ENCODE measurements around the gene ARHGEF17. TPM values are rescaled to one million over a fixed set of nuclear protein-coding genes. Genes with fewer than 3 reads are reported as not detected.

Gene ARHGEF17
- total and polyA plus RNA-seq, 2 of the 8 experiments (the other 6 are each of a cell fraction or from before 2014, with no cell fraction given): 11.3 to 14.6 TPM

- Histone ChIP-seq H4K8ac (ENCODE audit: extremely low read depth, insufficient read depth, low read length) (0 out of 2 replicates have a peak overlapping the region, but pooled peaks have one; percentile 43), H3K4me1 (replicated peaks in 1 of 4; ENCODE audit: control insufficient read depth in 3 of 4, insufficient read depth in 4 of 4, low read length in 3 of 4) (peaks cover 3 to 20% (median 9%) of the 10 kb centered on the region in 4 experiments; a peak in 6 of 7 replicates), H2AFZ (ENCODE audit: low read length) (no peak overlapping the region), H3K4me3 (ENCODE audit: extremely low read depth in 1 of 4, insufficient read depth in 2 of 4, low read depth in 3 of 4, low read length in 4 of 4) (peak overlapping the region; percentile 57 to 88 (median 84)), H3K18ac (ENCODE audit: extremely low read depth, low read length) (no peak overlapping the region; the same call in none of the 2 replicates), H3K23me2 (ENCODE audit: low read depth, low read length) (peaks cover 18% of the 10 kb centered on the region), H2BK20ac (ENCODE audit: low read length) (no peak overlapping the region), H4K5ac (ENCODE audit: insufficient read length, low read depth, low read length) (no peak overlapping the region), H3K79me1 (ENCODE audit: low read depth, low read length) (peaks cover 6% of the 10 kb centered on the region), H3K4ac (replicated peaks; ENCODE audit: insufficient read length, low read depth, low read length) (no peak overlapping the region), H2BK12ac (ENCODE audit: low read depth, low read length) (peak overlapping the region; percentile 27; the same call in 1 of the 2 replicates), H3K36me3 (ENCODE audit: control insufficient read depth in 2 of 4, insufficient read depth in 4 of 4, low read length in 3 of 4) (no peaks in the 10 kb centered on the region), H2AK5ac (ENCODE audit: low read depth, low read length) (no peak overlapping the region), H3K14ac (ENCODE audit: insufficient read length) (no peak overlapping the region), H3K27ac (ENCODE audit: low read depth, low read length) (no peak overlapping the region), H3K27me3 (replicated peaks in 1 of 4; ENCODE audit: control insufficient read depth in 3 of 4, extremely low read depth in 1 of 4, insufficient read depth in 3 of 4, low read length in 3 of 4) (peaks cover 0 to 43% (median 30%) of the 10 kb centered on the region in 4 experiments; a peak in 6 of 7 replicates), H3K79me2 (ENCODE audit: control insufficient read depth in 1 of 2, insufficient read depth in 2 of 2, low read length in 2 of 2) (no peaks in the 10 kb centered on the region), H3K9me3 (ENCODE audit: insufficient read depth in 2 of 2, low read depth in 1 of 2, low read length in 1 of 2) (no peaks in the 10 kb centered on the region), H3K4me2 (ENCODE audit: insufficient read depth in 1 of 2, low read depth in 2 of 2, low read length in 2 of 2) (peak overlapping the region; percentile 37 to 98), H3K9ac (replicated peaks in 1 of 4; ENCODE audit: extremely low read depth in 1 of 4, low read depth in 3 of 4, low read length in 3 of 4) (peak overlapping the region; percentile 8 to 52 (median 36); a peak in 3 of 7 replicates), H4K91ac (replicated peaks; ENCODE audit: insufficient read length, low read length) (no peak overlapping the region), H4K20me1 (replicated peaks in 1 of 2; ENCODE audit: control insufficient read depth in 1 of 2, insufficient read depth in 2 of 2, low read length in 2 of 2) (peaks cover 11 to 30% of the 10 kb centered on the region in 2 experiments), H3K56ac (replicated peaks; ENCODE audit: insufficient read length, low read depth, low read length) (no peak overlapping the region), H2BK5ac (ENCODE audit: low read depth, low read length) (no peak overlapping the region), H2BK120ac (replicated peaks; ENCODE audit: low read depth, low read length) (no peak overlapping the region), H2BK15ac (ENCODE audit: low read length) (0 out of 2 replicates have a peak overlapping the region, but pooled peaks have one; percentile 29), H3K23ac (ENCODE audit: insufficient read length) (no peak overlapping the region)
- ChIA-PET CTCF (ENCODE audit: partially characterized antibody) (interaction anchor here (0.6 to 25.1 kb wide), 10 partner anchors 15 to 84 kb away, joined by 3 to 383 read pairs (median 7); no protein-coding TSS in a partner anchor), POLR2A (ENCODE audit: partially characterized antibody) (interaction anchor here (0.7 to 7.8 kb wide), 18 partner anchors 8 to 167 kb away, joined by 3 to 91 read pairs (median 4); partner anchors contain the start of gene FCHSD2)
- WGBS, 2 experiments (ENCODE audit: extremely low coverage in 1 of 2, insufficient coverage in 1 of 2, insufficient read length in 1 of 2, insufficient replicate concordance in 2 of 2, low coverage in 1 of 2, low lambda C conversion rate in 2 of 2, missing lambda C conversion rate in 1 of 2): 6% methylated on average over 62 of the region's 78 CpGs; no CpG with 5 or more reads in 1 of the 2 experiments
- DNase-seq (ENCODE audit: low read depth in 1 of 2, low spot score in 2 of 2) (peak in 1 of 2 experiments; percentile 88), FAIRE-seq (no peak)
- TF ChIP-seq TAF7 (optimal IDR thresholded peaks at IDR 0.05; ENCODE audit: borderline replicate concordance, low read depth, low read length) (no peak), POU5F1 (IDR thresholded peaks at IDR 0.05; ENCODE audit: low read depth, low read length) (no peak), RFX5 (IDR thresholded peaks at IDR 0.05; ENCODE audit: borderline replicate concordance, low read depth, low read length) (no peak), RNF2 (IDR thresholded peaks at IDR 0.05; ENCODE audit: borderline replicate concordance, low read depth, low read length, missing control alignments, poor library complexity, severe bottlenecking) (no peak), TCF12 (IDR thresholded peaks at IDR 0.05; ENCODE audit: low read depth, low read length) (no peak), NRF1 (IDR thresholded peaks at IDR 0.05; ENCODE audit: low read depth, low read length) (no peak), JUND (IDR thresholded peaks at IDR 0.05; ENCODE audit: low read length) (no peak), GABPA (IDR thresholded peaks at IDR 0.05; ENCODE audit: borderline replicate concordance, insufficient read depth, low read length) (0 out of 2 replicates have a peak, but pooled peaks have one; percentile 6), EP300 (IDR thresholded peaks at IDR 0.05; ENCODE audit: borderline replicate concordance in 1 of 2, low read depth in 2 of 2, low read length in 2 of 2) (no peak; a peak in 1 of 3 replicates)
Observed at GRCh38 chr11:73308961-73309919, 1.2 kb downstream of the ARHGEF17 start.

Data from H1 (cell line).